Kasumi-1 (cell line): ENCODE data around the gene KLHDC10.
"Not testable (repeated sequence)": the region's sequence is repeated elsewhere in the genome, so short reads cannot be mapped to it uniquely, and the experiment has no call there.

Source experiments
- DNase-seq, 2 experiments: peaks; one replicate each; lab custom pipeline; 2025; lab: John Stamatoyannopoulos, UW

Gene KLHDC10, protein sequence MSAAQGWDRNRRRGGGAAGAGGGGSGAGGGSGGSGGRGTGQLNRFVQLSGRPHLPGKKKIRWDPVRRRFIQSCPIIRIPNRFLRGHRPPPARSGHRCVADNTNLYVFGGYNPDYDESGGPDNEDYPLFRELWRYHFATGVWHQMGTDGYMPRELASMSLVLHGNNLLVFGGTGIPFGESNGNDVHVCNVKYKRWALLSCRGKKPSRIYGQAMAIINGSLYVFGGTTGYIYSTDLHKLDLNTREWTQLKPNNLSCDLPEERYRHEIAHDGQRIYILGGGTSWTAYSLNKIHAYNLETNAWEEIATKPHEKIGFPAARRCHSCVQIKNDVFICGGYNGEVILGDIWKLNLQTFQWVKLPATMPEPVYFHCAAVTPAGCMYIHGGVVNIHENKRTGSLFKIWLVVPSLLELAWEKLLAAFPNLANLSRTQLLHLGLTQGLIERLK

DNA sequence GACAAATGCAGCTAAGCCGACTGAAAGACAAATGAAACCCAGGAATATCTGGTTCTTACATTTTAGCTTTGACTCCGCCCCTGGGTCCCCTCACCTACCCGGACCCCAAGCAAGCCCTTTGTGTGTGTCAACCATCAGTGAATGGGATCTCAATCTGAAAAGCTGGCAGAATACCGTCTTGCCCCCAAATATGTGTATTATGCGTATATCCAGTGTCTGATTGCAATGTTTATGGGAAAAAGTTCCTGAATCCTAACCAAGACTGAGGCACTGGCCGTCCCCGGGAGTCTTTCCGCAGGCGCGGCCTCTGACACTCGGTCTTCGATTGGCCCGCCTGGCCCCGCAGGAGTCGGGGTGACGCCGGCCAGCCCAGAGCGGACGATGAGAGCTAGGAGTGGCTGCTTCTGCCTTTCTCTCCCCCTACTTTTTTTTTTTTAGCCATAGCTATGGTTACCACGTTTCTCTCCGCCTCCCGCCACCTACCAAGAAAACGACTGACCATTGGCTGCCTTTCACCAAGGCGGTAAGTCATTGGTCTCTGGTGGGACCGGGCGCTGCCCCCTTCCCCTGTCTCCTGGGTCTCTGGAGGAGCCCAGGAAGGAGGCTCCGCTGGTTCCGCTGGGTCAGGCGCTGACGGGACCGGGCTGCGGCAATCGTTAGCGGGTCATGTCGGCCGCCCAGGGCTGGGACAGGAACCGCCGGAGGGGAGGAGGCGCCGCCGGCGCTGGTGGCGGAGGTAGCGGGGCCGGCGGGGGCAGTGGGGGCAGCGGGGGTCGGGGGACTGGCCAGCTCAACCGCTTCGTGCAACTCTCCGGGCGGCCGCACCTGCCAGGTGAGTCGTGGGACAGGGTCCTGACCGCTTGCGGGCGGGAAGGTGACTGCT lies at the start of gene KLHDC10:
Gene KLHDC10, plus strand, starts transcription at position 557 of the 883 bp plus-strand sequence. Its CDS starts 110 bp downstream, at position 667.
- DNase-seq, result peak; percentile 98

DNA sequence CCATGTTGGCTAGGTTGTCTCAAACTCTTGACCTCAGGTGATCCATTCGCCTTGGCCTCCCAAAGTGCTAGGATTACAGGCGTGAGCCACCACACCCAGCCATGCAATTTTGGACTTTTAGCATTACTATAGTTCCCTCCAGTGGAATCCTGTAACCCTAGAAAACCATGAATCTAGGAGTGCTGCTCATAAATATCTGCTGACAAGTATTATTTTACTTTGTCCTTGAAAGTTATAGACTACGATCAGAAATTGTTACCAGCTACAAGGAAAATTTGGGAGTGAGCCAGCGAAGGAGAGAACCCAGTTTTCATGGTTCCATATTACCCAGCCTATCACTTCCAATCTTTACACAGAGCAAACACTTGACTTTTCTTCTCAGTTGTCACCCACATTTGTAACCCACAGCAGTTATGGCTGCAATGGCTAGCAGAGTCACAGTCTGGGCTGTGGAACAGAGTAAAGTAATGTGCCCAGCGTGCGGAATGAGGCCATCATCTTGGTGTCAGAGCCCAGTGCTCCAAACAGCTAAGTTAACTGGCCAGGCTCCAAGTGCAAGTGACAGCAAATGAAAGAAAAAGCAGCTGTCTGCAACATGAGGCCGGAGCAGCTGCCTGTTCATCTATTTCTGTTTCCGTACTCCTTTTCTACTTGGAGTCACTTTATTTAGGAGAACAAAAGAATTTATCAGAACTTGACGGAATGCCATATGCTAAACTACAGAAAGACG lies 49.1 kb upstream of the KLHDC10 start:
- DNase-seq, result no peak

DNA sequence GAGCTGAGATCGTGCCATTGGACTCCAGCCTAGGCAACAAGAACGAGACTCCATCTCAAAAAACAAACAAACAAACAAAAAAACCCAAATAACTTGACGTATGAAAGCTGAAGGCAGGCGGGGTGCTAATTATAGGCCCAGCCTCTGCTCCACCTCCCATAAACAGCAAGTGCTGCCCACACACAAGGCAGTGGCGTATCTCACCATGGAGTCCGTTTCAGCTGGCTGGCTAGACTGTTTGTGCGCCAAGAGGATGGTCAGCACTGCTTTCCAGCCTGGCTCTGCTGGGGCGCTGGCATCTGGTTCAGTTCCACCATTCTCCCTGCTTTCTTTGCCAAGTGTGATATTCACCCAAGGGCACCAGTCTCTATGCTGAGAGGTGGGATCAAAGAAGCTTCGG lies 48.2 kb upstream of the KLHDC10 start:
- no peak for DNase-seq

DNA sequence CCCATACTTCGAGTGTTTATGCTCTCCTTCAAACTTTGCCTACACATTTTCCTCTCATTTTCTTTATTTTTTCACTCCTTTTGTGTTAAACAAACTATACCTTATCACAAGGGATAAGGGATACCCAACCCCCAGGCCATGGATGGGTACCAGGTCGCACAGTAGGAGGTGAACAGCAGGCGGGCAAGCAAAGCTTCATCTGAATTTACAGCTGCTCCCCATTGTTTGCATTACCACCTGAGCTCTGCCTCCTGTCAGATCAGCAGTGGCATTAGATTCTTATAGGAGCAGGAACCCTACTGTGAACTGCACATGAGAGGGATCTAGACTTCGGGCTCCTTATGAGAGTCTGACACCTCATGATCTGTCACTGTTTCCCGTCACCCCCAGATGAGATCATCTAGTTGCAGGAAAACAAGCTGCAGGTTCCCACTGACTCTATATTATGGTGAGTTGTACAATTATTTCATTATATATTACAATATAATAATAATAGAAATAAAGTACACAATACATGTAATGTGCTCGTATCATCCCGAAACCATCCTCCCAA lies 47.6 kb upstream of the KLHDC10 start:
- no peak for DNase-seq

DNA sequence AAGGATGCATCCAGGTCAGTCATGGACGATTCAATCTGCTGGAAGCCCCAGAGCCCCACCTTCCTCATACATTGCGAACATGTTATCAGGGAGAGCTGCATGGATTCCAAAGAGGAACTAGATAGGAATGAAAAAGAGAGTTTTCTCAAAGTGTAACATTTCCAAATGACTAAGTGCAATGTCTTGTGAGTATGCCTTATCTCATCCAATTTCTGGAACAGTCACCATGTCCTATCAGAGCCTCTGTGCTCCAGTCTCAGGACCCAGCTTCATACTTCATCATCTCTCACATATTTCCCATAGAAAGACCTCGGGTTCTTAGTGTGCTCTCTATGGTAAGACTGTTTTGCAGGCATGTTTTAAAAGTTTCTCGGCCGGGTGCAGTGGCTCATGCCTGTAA lies 45.9 kb upstream of the KLHDC10 start:
- no peak for DNase-seq

DNA sequence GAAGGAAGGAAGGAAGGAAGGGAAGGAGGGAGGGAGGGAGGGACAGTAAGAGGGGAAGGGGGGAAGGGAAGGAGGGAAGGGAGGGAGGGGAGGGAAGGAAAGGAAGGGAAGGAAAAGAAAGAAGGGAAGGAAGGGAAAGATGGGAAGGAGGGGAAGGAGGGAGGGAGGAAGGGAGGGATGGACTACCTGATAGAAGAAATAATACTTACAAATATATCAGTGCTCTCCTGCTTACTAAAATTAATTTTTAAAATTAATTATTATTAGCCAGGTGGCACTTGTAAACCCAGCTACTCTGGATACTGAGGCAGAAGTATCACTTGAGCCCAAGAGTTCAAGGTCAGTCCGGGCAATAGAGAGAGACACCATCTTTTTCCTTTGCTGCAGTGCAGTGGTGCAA lies 37.6 kb upstream of the KLHDC10 start:
- no peak for DNase-seq

DNA sequence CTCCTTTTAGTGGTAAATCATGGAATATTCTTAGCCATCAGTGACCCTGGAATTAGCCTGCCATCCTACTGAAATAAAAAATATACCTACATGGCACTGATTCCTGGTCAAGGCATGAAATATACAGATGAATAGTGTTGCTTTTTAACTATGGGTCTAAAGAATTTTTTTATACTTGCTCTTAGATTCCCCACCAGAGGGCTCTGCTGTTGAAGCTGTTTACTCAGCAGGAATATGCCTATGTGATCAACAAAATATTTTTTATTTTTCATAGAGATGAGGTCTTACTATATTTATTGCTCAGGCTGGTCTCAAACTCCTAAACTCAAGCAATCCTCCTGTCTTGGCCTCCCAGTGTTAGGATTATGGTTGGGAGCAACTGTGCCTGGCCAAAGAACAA lies 32.6 kb upstream of the KLHDC10 start:
- DNase-seq, result peak in 1 of 2 experiments; percentile 38

DNA sequence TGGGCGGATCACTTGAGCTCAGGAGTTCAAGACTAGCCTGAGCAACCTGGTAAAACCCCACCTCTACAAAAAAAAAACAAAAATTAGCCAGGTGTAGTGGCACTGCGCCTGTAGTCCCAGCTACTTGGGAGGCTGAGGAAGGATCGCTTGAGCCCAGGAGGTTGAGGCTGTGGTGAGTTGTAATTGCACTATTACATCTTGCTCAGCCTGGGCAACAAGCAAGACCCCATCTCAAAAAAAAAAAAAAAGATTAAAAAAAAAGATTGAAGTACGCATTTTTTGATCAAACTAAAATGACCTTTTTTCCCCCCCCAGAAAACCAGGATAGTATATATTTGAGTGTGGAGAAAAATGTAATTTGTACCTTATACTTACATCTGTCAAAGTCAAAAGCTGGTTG lies 29.8 kb upstream of the KLHDC10 start:
- DNase-seq, result no peak

DNA sequence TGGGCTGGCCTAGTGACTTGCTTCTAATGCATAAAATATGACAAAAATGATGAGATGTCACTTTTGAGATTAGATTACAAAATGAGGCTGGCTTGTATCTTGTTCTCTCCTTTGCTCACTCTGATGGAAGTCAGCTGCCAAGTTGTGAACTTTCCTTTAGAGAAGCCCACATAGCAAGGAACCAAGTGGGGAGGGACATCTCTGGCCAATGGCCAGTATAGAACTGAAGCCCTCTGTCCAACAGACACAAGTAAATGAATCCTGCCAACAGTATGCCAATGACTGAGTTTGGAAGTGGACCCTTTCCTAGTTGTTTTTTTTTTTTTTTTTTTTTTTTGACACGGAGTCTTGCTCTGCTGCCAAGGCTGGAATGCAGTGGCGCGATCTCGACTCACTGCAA lies 22.5 kb upstream of the KLHDC10 start:
- DNase-seq, result no peak

DNA sequence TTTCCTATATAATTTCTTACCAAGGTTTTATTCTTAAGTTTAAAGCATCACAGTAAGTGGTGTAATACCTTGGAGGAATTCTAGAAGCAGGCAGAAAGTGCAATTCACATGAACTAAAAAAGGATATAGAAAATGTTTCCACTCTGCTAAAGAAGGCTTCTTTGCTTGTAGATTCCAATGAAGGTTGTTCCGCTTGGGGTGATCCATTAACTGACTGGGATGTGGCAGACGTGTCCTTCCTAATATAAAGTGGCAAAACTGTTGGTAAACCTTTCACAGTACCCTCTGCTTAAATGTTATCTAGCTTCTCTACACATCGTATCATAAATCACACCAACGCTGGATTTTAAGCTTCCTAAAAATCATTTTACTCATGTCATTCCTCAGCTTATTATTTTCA lies 21.4 kb upstream of the KLHDC10 start:
- no peak for DNase-seq

DNA sequence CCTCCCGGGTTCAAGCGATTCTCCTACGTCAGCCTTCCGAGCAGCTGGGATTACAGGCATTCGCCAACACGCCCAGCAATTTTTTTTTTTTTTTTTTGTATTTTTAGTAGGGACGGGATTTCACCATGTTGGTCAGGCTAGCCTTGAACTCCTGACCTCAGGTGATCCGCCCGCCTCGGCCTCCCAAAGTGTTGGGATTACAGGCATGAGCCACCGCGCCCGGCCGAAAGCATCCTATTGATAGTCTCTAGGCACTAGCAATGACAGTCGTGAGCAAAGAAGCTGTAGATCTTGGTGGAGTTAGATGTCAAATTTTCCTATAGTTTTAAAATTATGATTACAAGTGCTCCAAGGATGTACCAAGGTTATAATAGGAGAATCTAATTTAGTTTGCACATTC lies 18.1 kb upstream of the KLHDC10 start:
- not testable (repeated sequence) for DNase-seq

DNA sequence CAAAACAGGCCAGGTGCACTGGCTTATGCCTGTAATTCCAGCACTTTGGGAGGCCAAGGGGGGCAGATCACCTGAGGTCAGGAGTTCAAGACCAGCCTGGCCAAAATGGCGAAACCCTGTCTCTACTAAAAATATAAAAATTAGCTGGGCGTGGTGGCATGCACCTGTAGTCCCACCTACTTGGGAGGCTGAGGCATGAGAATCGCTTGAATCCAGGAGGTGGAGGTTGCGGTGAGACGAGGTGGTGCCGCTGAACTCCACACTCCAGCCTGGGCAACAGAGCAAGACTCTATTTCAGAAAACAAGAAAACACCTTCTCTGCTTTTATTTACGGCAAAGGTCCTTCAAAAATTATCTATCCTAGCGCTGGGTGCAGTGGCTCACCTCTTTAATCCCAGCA lies 15.1 kb upstream of the KLHDC10 start:
- not testable (repeated sequence) for DNase-seq

DNA sequence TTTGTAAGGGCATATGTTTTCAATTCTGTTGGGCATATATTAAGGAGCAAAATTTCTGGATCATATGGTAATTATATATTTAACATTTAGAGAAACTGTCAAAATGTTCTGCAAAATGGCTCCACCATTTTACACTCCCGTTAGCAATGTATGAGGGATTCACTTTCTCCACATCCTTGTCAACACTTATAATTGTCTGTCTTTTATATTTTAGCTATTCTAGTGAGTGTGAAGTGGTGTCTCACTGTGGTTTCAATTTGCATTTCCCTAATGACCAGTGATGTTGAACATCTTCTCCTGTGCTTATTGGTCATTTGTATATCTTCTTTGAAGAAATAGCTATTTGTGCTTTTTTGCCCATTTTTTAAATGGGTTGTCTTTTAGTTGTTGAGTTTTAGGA lies 8.1 kb upstream of the KLHDC10 start:
- DNase-seq, result no peak

DNA sequence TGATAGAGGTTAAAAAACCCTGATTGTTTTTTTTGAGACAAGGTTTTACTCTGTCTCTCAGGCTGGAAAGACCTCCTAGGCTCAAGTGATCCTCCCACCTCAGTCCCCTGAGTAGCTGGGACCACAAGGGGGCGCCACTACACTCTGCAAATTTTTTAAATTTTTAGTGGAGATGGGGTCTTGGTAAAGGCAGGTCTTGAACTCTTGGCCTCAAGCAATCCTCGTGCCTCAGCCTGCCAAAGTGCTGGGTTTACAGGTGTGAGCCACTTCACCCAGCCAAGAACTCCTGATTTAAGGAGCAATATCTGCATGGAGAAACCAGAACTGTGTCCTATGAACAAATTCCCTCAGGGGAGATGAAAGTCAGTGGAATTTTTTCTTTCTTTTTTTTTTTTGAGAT lies 7.3 kb upstream of the KLHDC10 start:
- DNase-seq, result peak; percentile 58 to 69

DNA sequence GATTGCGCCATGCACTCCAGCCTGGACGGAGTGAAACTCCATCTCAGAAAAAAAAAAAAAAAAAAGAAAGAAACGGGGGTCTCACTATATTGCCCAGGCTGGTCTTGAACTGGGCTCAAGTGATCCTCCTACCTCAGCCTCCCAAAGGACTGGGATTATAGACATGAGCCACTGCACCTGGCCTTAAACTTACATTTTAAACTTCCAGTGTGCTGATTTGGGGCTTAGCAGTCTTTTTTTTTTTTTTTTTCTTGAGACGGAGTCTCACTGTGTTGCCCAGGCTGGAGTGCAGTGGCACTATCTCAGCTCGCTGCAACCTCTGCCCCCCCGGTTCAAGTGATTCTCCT lies 5.8 kb upstream of the KLHDC10 start:
- DNase-seq, result not testable (repeated sequence)

DNA sequence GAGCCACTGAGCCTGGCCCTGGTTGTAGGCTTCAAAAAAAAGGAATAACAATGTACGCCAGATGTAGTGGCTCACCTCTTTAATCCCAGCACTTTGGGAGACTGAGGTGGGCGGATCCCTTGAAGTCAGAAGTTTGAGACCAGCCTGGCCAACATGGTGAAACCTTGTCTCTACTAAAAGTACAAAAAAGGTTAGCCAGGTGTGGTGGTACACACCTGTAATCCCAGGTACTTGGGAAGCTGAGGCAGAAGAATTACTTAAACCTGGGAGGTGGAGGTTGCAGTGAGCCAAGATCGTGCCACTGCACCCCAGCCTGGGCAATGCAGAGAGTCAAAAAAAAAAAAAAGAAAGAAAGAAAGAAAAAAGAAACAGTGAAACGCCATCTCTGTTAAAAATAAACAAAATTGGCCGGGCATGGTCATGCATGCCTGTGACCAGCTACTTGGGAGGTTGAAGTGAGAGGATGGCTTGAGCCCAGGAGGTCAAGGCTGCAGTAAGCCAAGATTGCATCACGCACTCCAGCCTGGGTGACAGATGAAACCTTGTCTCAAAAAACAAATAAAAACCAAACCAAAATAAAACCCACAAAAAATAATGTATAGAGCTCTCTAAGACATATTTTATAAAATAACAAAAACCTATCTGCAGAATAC lies 4.7 kb upstream of the KLHDC10 start:
- DNase-seq, result no peak

DNA sequence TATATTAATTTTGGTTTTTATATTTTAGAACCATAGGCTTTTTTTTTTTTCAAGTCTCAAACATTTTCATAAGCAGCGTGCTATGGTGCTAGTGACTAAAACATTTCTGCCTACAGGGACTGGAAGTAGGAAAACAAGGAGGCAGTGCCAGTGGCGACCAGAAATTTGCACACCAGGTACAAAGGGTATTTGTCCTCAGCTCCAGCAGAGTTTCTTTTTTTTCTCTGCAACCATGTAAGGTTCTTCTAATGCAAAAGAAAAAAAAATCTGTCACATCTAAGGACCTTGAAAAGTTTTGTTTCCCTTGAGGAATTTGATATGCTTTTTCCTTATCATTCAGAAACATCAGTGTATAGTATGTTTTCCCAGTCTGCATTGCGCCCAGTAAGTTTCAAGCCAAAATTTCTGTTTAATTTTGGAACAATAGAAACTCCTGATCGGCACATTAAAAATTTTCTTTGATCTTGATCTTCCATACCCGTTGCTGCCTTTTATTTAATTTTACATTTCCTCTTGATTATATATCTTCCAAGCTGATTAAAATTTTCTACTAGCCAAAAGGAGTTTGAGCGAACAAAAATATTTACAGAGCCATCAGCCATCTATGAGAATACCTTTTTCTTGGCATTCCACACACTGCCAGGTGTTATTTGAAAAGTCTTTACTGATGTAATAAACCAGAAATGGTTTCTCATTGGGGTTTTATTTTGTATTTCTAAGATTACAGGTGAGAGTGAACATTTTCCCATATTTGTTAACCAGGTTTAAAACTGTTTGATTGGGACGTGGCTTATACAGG lies 956 bp upstream of the KLHDC10 start:
- DNase-seq, result no peak

DNA sequence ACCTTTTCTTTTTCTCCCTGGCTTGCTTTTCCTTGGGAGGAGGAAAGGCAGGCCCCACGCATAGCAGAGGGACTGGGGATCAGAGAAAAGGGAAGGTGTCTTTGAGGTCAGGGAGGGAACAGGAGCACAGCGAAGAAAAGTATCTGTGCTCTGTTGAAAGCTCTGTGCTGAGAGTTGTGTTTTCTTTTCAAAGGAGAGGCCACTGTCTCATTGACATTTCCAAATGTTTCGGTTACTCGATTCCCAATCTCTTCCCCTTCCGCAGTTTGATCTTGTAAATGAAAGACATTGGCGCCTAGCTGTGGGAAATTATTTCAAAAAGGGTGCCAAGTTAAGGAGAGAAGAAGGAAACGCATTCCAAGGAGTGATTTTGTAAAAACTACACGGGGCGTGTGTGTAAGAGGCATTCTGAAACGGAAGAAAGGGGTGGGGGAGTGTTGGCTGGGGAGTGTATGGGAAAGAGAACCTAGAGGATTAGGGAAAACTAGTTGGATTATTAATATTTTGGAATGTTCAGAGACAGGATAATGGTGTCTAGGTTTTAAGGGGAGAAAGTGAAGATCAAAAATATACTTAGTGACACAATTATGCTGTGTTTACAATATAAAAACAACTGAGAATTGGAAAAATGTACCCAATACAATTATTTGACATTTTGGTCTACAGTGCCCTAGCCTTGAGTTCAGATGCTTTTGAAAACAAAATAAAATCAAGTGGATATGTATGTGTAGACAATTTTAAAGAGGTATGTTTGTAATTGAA lies 708 bp downstream of the KLHDC10 start:
- peak; percentile 36 to 43 for DNase-seq

DNA sequence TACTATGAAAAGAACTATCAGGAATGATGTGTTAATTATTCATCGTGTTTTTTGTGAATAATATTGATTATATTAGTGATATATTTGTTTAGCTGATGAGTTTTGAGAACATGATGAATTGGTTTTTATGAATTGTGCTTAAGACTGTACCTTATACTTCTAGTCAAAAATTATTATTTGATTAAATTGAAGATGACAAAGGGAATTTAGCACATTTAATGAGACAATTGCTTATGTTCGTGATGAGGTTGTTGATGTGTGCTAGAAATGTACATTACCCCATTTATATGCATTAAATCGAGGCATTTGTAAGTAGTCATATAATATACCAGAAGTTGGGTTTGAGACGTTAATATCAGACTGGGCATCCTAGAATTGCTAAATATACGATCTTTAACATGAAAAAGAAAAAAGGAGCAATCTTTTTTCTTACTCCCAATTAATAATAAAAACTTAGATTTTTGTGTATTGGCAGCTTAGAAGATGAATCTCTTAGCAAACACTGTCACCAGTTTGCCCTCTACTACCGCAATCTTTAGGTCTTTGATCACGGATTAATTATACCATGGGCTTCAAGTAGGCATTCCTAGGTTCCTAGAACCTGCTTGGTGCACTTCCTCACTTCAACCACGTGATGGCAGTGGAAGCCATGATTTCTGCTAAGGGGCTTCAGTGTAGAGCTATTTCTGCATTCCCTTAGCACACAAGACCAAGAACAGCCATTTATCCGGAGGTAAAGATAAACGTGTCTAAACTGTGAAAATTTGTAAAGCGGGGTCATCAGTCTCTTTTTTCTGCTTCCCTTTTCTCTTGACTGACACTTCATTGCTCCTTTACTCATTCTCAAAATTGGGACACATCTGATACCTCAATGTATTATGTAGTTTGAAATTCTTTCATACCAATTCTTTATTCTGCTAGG lies 1.6 kb downstream of the KLHDC10 start:
- peak; percentile 91 to 94 for DNase-seq
